Activated CD8-positive, alpha-beta memory T cell treated with anti-CD3 and anti-CD28 coated beads, Interleukin-2, amount 50 U/mL, for 24 hours (primary cell): ENCODE results near the gene UCHL3.
"Not testable (repeated sequence)": the region's sequence is repeated elsewhere in the genome, so short reads cannot be mapped to it uniquely, and the experiment has no call there.

ENCODE experiments used
- DNase-seq: peaks from one replicate; pipeline ENCODE4 v3.0.0-alpha.2; 2020; ENCODE audit errors: extremely low read depth

Gene UCHL3

DNA sequence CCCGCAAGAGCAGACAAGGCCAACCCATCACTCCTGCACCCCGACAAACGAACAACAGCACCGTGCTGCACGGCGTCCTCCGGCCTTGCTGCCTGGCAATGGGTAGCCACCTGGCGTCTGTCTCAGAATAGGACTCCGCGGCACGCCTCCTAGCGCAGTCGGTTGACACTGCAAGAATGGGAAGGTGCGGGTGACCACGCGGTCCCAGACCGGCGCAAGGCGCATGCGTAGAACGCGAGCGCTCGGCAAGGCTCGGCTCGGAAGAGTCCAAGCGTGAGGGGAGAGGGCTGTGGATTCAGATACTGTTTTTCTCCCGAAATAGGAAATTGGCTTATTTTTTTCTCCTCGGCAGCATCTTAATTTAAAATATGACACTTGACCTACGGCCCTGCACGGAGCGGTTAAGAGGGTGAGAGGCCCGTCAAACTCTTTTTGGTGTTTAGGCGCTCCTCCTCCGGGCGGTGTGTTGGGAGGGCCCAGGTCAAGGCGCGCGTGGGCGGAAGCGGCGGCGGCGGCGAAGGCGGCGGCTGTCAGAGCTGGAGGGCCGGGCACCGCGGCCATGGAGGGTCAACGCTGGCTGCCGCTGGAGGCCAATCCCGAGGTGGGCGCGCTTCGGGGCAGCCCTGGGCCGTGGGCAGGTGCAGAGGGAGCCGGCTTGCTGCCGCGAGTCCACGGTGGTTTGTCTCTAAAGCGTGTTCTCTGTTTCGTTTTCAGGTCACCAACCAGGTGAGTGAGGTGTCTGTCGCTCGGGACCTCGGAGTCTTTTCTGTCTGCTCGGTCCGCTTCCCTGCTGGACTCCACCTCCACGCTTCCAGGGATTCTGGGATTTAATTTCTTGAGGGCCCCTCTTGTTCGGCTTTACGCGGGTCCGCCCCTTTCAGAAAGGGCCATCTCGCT, at the start of gene UCHL3:
UCHL3 (plus strand) TSS at position 530 of the 897 bp plus-strand sequence; CDS start at position 560, 30 bp downstream.
- peak; percentile 95 for DNase-seq

- DNase-seq = no peak
These were observed 44.3 kb upstream of the UCHL3 start for GRCh38 chr13:75505327-75505726.

DNA sequence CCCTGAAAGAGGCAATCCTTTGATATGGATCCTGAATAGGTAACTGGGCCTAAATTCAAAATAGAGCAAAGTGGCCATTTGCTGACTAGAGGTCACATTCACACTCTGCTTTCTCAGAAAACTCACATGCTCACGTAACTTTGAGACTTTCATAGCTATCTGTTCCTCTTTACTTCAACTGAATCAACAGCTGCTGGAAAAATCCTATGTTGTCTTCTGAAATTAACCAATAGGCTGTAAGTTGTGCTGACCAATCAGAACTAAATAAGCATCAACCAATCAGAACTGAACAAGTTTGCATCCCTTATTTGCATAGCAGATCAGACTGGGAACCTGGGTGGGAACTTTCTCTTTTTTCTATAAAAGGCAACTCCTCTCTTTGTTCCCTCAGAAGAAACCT, 43.6 kb upstream of the UCHL3 start:
- DNase-seq = no peak

DNA sequence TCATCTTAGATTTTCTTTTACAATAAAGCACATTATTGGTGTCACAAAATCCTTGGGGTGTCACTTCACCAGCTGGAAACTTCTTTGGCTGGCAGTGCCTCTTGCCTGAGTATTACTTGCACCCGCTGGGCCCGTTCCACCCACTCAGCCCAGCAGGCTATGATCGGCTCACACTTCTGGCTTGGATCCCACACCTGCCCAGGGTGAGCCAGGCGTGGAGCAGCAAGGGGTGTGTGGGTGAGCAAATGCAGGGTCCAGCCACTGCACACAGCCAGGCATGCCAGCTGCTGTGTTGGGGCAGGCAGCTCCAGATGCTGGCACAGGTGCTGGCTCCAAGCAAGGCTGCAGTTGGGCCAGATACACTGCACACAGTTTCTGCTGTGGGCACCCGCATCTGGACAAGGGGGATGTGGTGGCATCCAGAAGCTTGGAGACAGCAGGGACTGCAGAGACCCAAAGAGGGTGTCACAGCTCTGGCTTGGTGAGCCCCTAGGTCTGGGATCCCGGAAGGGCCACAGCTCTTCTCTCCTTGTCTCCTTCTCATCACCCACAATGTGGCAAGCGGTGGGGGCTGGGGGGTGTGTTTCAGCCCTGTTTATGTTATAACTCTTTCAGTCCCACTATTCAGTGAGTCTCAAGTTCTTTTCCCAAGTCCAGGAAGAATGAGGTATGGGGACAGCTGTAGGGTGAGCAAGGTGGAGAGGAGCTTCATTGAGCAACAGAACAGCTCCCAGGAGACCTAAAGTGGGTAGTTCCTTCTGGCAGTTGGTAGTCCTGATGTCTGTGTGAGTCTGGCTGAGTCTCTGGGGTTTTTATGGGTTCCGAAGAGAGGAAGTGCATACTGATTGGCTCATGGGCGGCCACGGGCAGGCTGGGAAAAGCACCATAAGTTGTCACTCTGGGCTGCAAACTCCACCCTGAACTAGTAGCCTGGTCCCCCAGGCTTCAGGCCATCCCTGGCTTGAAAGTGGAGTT, 42.3 kb upstream of the UCHL3 start:
- DNase-seq = no peak

DNA sequence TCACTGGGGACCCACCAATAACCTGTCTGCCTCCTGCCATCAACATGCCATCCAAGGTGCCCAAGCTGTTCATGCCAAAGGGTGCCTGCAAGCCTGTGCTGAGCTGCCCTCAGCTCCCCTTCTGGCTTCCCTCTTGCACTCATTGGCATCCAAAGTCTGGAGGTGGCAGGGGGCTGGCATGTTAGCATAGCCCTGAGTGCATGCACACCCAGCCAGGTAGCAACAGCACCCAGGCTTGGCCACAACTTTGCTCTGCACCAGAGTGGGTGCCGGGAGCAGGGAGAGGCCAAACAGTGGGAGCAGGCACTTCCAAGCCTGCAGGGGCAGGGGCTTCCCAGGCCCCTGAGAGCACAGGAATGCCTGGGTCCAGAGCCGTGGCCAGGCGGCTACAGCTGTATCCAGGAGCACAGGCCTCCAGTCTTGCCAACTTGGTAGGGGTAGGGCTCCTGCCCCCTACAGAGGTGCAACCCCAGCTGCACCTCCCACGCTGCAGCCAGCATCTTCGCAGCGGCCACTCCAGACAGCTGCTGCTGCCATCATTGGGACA, 41.5 kb upstream of the UCHL3 start:
- DNase-seq = no peak

- no peak for DNase-seq
These were observed 38.5 kb upstream of the UCHL3 start for GRCh38 chr13:75511051-75511625.

DNA sequence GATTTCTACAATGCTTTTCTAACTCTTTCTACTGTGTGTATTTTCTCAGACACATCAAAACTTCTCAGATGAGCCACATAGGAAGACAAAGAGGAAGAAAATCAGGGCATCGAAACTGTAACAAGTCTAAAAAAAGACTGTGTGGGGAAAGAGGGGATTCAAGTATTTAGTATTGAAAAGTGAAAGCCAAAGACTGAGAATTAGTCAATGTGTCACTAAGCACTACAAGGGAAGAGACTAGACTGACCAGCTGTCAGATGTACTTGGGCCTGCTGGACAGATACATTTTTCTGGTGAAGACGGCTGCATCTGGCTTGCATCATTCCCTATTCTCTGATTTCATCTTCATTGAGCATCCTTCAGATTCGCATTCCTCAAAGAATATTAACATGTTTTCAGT, 37.3 kb upstream of the UCHL3 start:
- DNase-seq = no peak

DNA sequence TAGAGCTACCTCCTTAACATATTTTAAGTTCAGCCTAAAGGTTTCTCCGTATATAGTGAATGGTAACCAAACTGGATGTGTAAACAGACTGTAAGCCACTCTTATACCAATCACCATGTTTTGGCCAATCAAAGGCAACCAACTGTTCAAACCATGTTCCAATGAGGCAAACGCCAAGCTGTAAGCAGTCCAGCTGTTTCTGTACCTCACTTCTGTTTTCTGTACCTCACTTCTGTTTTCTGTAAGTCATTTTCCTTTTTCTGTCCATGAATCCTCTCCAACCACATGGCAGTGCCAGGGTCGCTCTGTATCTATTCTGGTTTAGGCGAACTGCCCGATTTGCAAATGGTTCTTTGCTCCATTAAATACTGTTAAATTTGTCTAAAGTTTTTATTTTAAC, 36.3 kb upstream of the UCHL3 start:
- no peak for DNase-seq

DNA sequence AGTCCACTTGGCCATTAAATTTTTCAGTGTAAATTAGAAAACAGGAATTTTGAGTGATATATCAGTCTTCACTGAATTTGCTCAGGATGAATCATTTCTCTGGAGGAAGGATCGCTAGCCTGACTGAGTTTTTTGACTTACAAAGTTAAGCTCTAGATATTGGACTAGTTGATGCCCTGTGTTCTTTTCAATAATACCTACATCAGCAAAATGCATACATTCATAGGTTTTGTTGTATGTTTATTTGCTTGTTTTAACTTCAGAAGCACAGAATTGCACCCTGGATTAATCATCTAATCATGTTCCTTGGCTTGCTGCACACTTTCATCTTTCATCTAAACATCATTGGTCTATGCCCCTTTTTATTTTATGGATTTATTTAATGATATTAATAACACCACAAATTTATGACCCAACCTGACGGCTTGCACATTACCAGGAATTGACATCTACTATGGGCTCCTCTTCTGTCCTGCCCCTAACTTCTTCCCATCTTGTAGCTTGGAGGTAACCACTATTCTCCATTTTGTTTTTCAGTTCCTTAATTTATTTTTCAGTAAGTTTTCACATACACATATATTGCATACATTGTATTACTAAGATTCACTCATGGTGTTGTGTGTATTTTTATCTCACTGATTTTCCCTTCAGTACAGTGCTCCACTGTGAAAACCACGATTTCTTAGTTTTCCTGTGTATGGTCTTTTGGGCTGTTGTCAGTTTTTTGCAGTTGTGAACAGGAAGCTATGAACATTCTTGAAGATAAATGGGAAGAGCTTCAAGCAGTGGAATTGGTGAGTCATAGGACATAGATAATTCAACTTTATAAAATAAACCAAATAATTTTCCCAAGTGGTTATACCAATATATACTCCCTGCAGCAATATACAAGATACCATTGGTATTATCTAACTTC, 35.3 kb upstream of the UCHL3 start:
- DNase-seq = no peak

- DNase-seq = no peak
These were observed 31.0 kb upstream of the UCHL3 start for GRCh38 chr13:75518439-75519088.

DNA sequence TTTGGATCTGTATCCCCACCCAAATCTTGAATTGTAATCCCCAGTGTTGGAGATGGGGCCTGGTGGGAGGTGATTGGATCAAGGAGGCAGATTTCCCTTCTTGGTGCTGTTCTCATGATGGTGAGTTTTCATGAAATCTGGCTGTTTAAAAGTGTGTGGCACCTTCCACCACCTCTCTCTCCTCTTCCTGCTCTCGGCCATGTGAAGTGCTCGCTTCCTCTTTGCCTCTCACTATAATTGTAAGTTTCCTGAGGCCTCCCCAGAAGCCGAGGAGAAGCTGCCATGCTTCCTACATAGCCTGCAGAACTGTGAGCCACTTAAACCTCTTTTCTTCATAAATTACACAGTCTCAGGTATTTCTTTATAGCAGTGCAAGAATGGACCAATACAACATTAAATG, 27.6 kb upstream of the UCHL3 start:
- DNase-seq = no peak

- no peak for DNase-seq
These were observed 19.0 kb upstream of the UCHL3 start for GRCh38 chr13:75530549-75530961.

- DNase-seq = no peak
These were observed 15.7 kb upstream of the UCHL3 start for GRCh38 chr13:75533861-75534260.

DNA sequence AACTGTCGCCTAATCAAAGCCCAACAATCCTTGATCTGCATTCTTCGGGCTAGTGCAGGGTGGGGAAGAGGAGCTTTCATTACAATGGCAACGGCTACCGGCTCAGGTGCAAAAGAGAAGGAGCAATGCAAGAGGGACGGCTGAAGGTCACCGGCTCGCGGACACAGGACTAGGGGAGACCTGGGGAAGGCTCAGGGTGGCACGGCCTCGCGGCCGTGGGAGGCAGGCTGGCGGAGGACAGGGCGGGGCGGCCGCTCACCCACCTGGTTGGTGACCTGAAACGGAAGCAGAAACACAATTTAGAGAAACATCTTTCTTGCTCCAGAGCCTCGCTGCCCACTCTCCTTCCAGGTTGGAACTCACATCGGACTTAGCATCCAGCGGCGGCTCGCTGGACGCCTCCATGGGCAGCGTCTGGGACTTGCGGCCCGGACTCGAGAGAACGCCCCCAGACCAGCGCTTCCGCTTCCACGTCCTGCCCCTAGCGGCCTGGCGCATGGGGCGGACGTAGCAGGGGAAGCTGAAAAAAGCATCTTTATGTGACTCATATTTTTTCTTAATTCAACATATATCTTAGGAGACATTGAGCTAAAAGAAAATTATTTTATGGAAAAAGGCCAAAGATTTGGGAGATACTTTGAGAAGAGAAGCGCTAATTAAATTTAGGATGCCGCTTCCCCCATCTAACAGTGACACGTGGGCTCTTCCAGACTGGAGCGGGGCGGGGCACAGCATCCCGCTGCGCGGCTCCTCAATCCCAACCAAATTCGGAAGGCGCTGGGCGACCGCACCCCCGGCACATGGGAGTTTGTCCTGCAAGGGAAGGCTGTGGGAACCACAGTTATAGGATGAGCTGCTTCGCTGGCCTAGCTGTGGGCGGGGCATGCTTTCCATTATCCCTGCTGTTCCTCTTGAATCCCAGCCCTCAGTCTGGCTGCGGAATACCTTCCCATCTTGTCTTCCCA, 11.9 kb upstream of the UCHL3 start, which contains the start of gene COMMD6:
COMMD6 (minus strand) TSS at position 441 of the 965 bp plus-strand sequence; CDS start at position 405, 36 bp downstream.
- peak; percentile 26 for DNase-seq

- no peak for DNase-seq
These were observed 8.3 kb upstream of the UCHL3 start for GRCh38 chr13:75541287-75541686.

GRCh38 chr13:75541961-75542360, 7.6 kb upstream of the UCHL3 start:
- DNase-seq = no peak

DNA sequence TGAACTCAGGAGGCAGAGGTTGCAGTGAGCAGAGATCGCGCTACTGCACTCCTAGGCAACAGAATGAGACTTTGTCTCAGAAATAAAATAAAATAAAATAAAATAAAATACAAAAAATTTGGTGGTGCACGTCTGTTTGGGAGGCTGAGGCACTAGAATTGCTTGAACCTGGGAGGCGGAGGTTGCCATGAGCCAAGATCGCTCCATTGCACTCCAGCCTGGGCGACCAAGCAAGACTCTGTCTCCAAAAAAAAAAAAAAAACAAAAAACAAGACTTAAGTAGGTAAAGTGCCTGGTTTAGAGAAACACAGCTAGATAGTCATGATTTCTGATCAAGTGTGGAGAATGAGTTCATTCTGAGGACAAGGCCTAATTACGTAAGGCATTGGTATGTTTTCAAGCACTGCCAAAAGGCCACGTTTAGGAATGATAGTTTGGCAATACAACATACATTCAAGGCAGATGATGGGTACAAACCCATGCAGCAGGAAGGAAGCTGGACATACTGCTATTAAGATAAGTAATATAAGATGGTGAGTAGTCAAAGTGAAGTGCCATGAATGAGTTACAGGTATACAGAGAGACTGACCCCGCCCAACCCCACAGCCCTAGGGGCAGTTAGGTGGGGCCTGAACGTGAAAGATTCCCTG, 4.8 kb upstream of the UCHL3 start:
- no peak for DNase-seq

GRCh38 chr13:75545386-75545785, 4.2 kb upstream of the UCHL3 start:
- not testable (repeated sequence) for DNase-seq
